Endodermal cell (in vitro differentiated cells): ENCODE results near the gene TMSB4X. TPM values are rescaled to one million over a fixed set of nuclear protein-coding genes. Genes with fewer than 3 reads are reported as not detected.

ENCODE experiments used
- DNase-seq: peaks from one replicate; pipeline ENCODE4 v3.0.0-alpha.2; 2017
- H3K27ac ChIP-seq: 2 replicates; pipeline ENCODE4 v1.5.1; 2013; ENCODE audit warnings: mild to moderate bottlenecking, low read depth, low read length, moderate library complexity
- H3K27me3 ChIP-seq: 2 replicates; pipeline ENCODE4 v1.6.1; 2013; ENCODE audit warnings: mild to moderate bottlenecking, low read length, moderate library complexity; ENCODE audit not compliant: insufficient read depth, control insufficient read depth, poor library complexity, severe bottlenecking
- H3K36me3 ChIP-seq: 2 replicates; pipeline ENCODE4 v1.7.0; 2013; ENCODE audit warnings: mild to moderate bottlenecking, low read length, moderate library complexity; ENCODE audit not compliant: control insufficient read depth, insufficient read depth
- H3K4me1 ChIP-seq: one replicate; pipeline ENCODE4 v1.7.0; 2013; ENCODE audit warnings: low read length; ENCODE audit not compliant: control insufficient read depth, insufficient read depth
- H3K4me3 ChIP-seq: 2 replicates; pipeline ENCODE4 v1.5.1; 2013; ENCODE audit warnings: mild to moderate bottlenecking, low read length, moderate library complexity
- H3K9ac ChIP-seq: 2 replicates; pipeline ENCODE4 v1.6.1; 2013; ENCODE audit warnings: mild to moderate bottlenecking, low read length, moderate library complexity; ENCODE audit not compliant: poor library complexity, severe bottlenecking; ENCODE audit errors: extremely low read depth
- H3K9me3 ChIP-seq: 2 replicates; pipeline ENCODE4 v1.6.1; 2013; ENCODE audit warnings: mild to moderate bottlenecking, low read length, moderate library complexity; ENCODE audit not compliant: control insufficient read depth
- H3K27ac Mint-ChIP-seq: 2 replicates; pipeline ENCODE4 v1.8.0; 2020; ENCODE audit warnings: mixed read lengths
- H3K27me3 Mint-ChIP-seq: 2 replicates; pipeline ENCODE4 v1.8.0; 2021; ENCODE audit warnings: mild to moderate bottlenecking, mixed read lengths; ENCODE audit not compliant: insufficient read depth
- H3K36me3 Mint-ChIP-seq: 2 replicates; pipeline ENCODE4 v1.8.0; 2020; ENCODE audit warnings: low read depth, mixed read lengths
- H3K4me1 Mint-ChIP-seq: 2 replicates; pipeline ENCODE4 v1.8.0; 2020; ENCODE audit warnings: mixed read lengths
- H3K4me3 Mint-ChIP-seq: 2 replicates; pipeline ENCODE4 v1.8.0; 2020; ENCODE audit warnings: mild to moderate bottlenecking, moderate library complexity, mixed read lengths
- H3K9me3 Mint-ChIP-seq: 2 replicates; pipeline ENCODE4 v1.8.0; 2020; ENCODE audit warnings: mild to moderate bottlenecking, mixed read lengths
- CTCF ChIP-seq: fragments of 200-600 bp; sonication (generic); conservative IDR thresholded peaks from 2 replicates; pipeline ENCODE4 v1.5.0; 2021; ENCODE audit warnings: antibody characterized with exemption, mild to moderate bottlenecking
- WGBS, 2 experiments: methylation state at CpG; one replicate each; pipeline versions ENCODE4 v1.1.5 to v1.1.7; 2013; ENCODE audit warnings: missing lambda C conversion rate in 2 of 2, mixed read lengths in 1 of 2; ENCODE audit not compliant: insufficient coverage in 1 of 2, insufficient read length in 1 of 2; 5-methylcytosine and 5-hydroxymethylcytosine counted together
- total RNA-seq, 2 donors: library from RNA; stranded (reverse); fragmentation: NEBNext Ultra II Directional in 1 of 2; extraction: Animal tissue kit (Norgen Biotek cat#: 25700) in 1 of 2; gene quantifications; 2 replicates in 1 of 2; 3 replicates in 1 of 2; pipeline ENCODE4 v1.2.1, GENCODE V29; 2021

Gene TMSB4X
- total RNA-seq, 2 donors from 2014 or later: 1,539 to 2,456 TPM

- no peak for DNase-seq
- H3K27me3 ChIP-seq: no peaks in the 10 kb centered on the region
- no peak overlapping the region for H3K27ac ChIP-seq
- WGBS, 2 experiments: 80 to 87% methylated on average over 1 to 4 of the region's 4 CpGs
- no peak overlapping the region for H3K9ac ChIP-seq
- H3K4me3 Mint-ChIP-seq: no peak overlapping the region
- no peak overlapping the region for H3K27ac Mint-ChIP-seq
- H3K4me1 Mint-ChIP-seq: peaks cover 4% of the 10 kb centered on the region
- no peaks in the 10 kb centered on the region for H3K27me3 Mint-ChIP-seq
- peaks cover 76% of the 10 kb centered on the region for H3K9me3 Mint-ChIP-seq
- no peak for TF ChIP-seq CTCF
- no peaks in the 10 kb centered on the region for H3K9me3 ChIP-seq
- H3K36me3 Mint-ChIP-seq: no peaks in the 10 kb centered on the region
- no peaks in the 10 kb centered on the region for H3K4me1 ChIP-seq
- H3K4me3 ChIP-seq: no peak overlapping the region
- no peaks in the 10 kb centered on the region for H3K36me3 ChIP-seq
Measured at GRCh38 chrX:12954981-12955380, 19.9 kb upstream of the TMSB4X start.

GRCh38 chrX:12955882-12956703 is 18.8 kb upstream of the TMSB4X start:
- no peak overlapping the region for H3K4me3 Mint-ChIP-seq
- WGBS, 2 experiments: 88 to 100% methylated on average over 1 to 20 of the region's 20 CpGs
- peaks cover 4% of the 10 kb centered on the region for H3K4me1 Mint-ChIP-seq
- H3K9me3 Mint-ChIP-seq: peaks cover 74% of the 10 kb centered on the region
- Histone ChIP-seq H3K9me3 (no peaks in the 10 kb centered on the region), H3K4me3 (no peak overlapping the region), H3K36me3 (no peaks in the 10 kb centered on the region), H3K4me1 (no peaks in the 10 kb centered on the region), H3K27ac (no peak overlapping the region), H3K9ac (no peak overlapping the region), H3K27me3 (no peaks in the 10 kb centered on the region)
- DNase-seq: no peak
- H3K36me3 Mint-ChIP-seq: no peaks in the 10 kb centered on the region
- H3K27me3 Mint-ChIP-seq: no peaks in the 10 kb centered on the region
- H3K27ac Mint-ChIP-seq: no peak overlapping the region
- TF ChIP-seq CTCF: no peak

GRCh38 chrX:12956704-12957534 is 18.0 kb upstream of the TMSB4X start:
- H3K4me3 ChIP-seq: no peak overlapping the region
- H3K9me3 Mint-ChIP-seq: peaks cover 75% of the 10 kb centered on the region
- no peaks in the 10 kb centered on the region for H3K27me3 Mint-ChIP-seq
- no peak overlapping the region for H3K27ac ChIP-seq
- H3K9ac ChIP-seq: no peak overlapping the region
- WGBS, 2 experiments: 90% methylated on average over 6 of the region's 8 CpGs; no CpG with 5 or more reads in 1 of the 2 experiments
- H3K9me3 ChIP-seq: no peaks in the 10 kb centered on the region
- no peaks in the 10 kb centered on the region for H3K27me3 ChIP-seq
- peaks cover 4% of the 10 kb centered on the region for H3K4me1 Mint-ChIP-seq
- no peaks in the 10 kb centered on the region for H3K36me3 Mint-ChIP-seq
- H3K4me3 Mint-ChIP-seq: no peak overlapping the region
- TF ChIP-seq CTCF: no peak
- no peaks in the 10 kb centered on the region for H3K4me1 ChIP-seq
- no peak overlapping the region for H3K27ac Mint-ChIP-seq
- no peaks in the 10 kb centered on the region for H3K36me3 ChIP-seq
- no peak for DNase-seq
